Liver (tissue), 9 donors: Measurements from ENCODE around the gene ULK4. TPM values are rescaled to one million over a fixed set of nuclear protein-coding genes. Genes with fewer than 3 reads are reported as not detected.

Source experiments
- DNase-seq: peaks from one replicate; pipeline ENCODE4 v3.0.0-alpha.2; 2017; ENCODE audit warnings: low spot score
- H3K27ac ChIP-seq, 2 donors: one replicate each; pipeline ENCODE4 v1.7.0; 2013; ENCODE audit warnings: inconsistent platforms in 2 of 2, low read length in 2 of 2, control low read depth in 1 of 2, low read depth in 1 of 2, mild to moderate bottlenecking in 1 of 2
- H3K27me3 ChIP-seq, 4 donors: one replicate each; pipeline versions ENCODE4 v1.6.1 to v1.7.0; 2013; ENCODE audit warnings: low read length in 3 of 4, inconsistent platforms in 1 of 4, mild to moderate bottlenecking in 1 of 4, moderate library complexity in 1 of 4; ENCODE audit not compliant: control insufficient read depth in 4 of 4, insufficient read depth in 4 of 4
- H3K36me3 ChIP-seq, 4 donors: one replicate each; pipeline versions ENCODE4 v1.6.1 to v1.7.0; 2013; ENCODE audit warnings: low read length in 3 of 4, mild to moderate bottlenecking in 3 of 4, low read depth in 1 of 4, moderate library complexity in 1 of 4; ENCODE audit not compliant: control insufficient read depth in 4 of 4, insufficient read depth in 3 of 4
- H3K4me1 ChIP-seq, 4 donors: one replicate each; pipeline versions ENCODE4 v1.6.1 to v1.7.0; 2013; ENCODE audit warnings: low read length in 3 of 4, mild to moderate bottlenecking in 3 of 4, moderate library complexity in 1 of 4; ENCODE audit not compliant: control insufficient read depth in 4 of 4, insufficient read depth in 4 of 4
- H3K4me3 ChIP-seq, 3 donors: one replicate each; pipeline versions ENCODE4 v1.6.1 to v1.7.0; 2013; ENCODE audit warnings: low read length in 3 of 3, control low read depth in 1 of 3, low read depth in 1 of 3, mild to moderate bottlenecking in 1 of 3
- H3K9ac ChIP-seq, 2 donors: one replicate each; pipeline ENCODE4 v1.7.0; 2013; ENCODE audit warnings: low read length in 2 of 2, mild to moderate bottlenecking in 2 of 2, moderate library complexity in 2 of 2, control low read depth in 1 of 2, low read depth in 1 of 2
- H3K9me3 ChIP-seq, 4 donors: one replicate each; pipeline versions ENCODE4 v1.6.1 to v1.7.0; 2013; ENCODE audit warnings: low read length in 3 of 4; ENCODE audit not compliant: control insufficient read depth in 4 of 4
- CTCF ChIP-seq: fragments of 150-350 bp; IDR thresholded peaks from 2 replicates; pipeline ENCODE4 v1.5.1; 2017; ENCODE audit warnings: improper control_type of control experiment, low read depth, low read length; ENCODE audit not compliant: missing input control
- EGR1 ChIP-seq, 2 donors: IDR thresholded peaks; 2 replicates each; pipeline ENCODE4 v1.6.1; 2016 to 2018; ENCODE audit warnings: antibody characterized with exemption in 2 of 2, low read depth in 2 of 2
- FOXA1 ChIP-seq: IDR thresholded peaks from 2 replicates; pipeline ENCODE4 v1.6.1; 2016; ENCODE audit warnings: antibody characterized with exemption
- FOXA2 ChIP-seq: IDR thresholded peaks from 2 replicates; pipeline ENCODE4 v1.6.1; 2016; ENCODE audit warnings: antibody characterized with exemption
- HNF4A ChIP-seq, 2 donors: conservative IDR thresholded peaks; 2 replicates each; pipeline ENCODE4 v1.6.1; 2016; ENCODE audit warnings: antibody characterized with exemption in 2 of 2, mild to moderate bottlenecking in 2 of 2
- RAD21 ChIP-seq, 2 donors: IDR thresholded peaks; 2 replicates each; pipeline ENCODE4 v1.6.1; 2016; ENCODE audit warnings: antibody characterized with exemption in 2 of 2, mild to moderate bottlenecking in 2 of 2
- REST ChIP-seq: IDR thresholded peaks from 2 replicates; pipeline ENCODE4 v1.6.1; 2016; ENCODE audit warnings: antibody characterized with exemption, mild to moderate bottlenecking
- RXRA ChIP-seq, 2 donors: IDR thresholded peaks; 2 replicates each; pipeline ENCODE4 v1.6.1; 2017 to 2018; ENCODE audit warnings: antibody characterized with exemption in 2 of 2, mild to moderate bottlenecking in 1 of 2
- SP1 ChIP-seq: IDR thresholded peaks from 2 replicates; pipeline ENCODE4 v1.6.1; 2018; ENCODE audit warnings: antibody characterized with exemption, mild to moderate bottlenecking
- TAF1 ChIP-seq: conservative IDR thresholded peaks from 2 replicates; pipeline ENCODE4 v1.6.1; 2016; ENCODE audit warnings: antibody characterized with exemption, mild to moderate bottlenecking
- YY1 ChIP-seq: IDR thresholded peaks from 2 replicates; pipeline ENCODE4 v1.6.1; 2016; ENCODE audit warnings: antibody characterized with exemption, mild to moderate bottlenecking
- WGBS: extraction: QIAGEN DNeasy Blood & Tissue Kit; methylation state at CpG from one replicate; pipeline ENCODE4 v1.1.7; 2013; 5-methylcytosine and 5-hydroxymethylcytosine counted together
- polyA plus RNA-seq, 2 donors: library from polyadenylated mRNA; stranded (reverse) in 1 of 2; unstranded in 1 of 2; fragments of 200-250 nt in 1 of 2; fragments of >200 nt in 1 of 2; fragmentation: Nextera tagmentation in 1 of 2; extraction: Ambion mirVana in 1 of 2; gene quantifications; one replicate each; pipeline versions ENCODE4 v1.2.1 to v1.2.3, GENCODE V29; 2013 to 2015
- total RNA-seq, 2 donors: library from RNA; depleted of rRNA; stranded (reverse); fragments of >200 nt; gene quantifications; one replicate each; pipeline ENCODE4 v1.2.3, GENCODE V29; 2014
- TF ChIP-seq, protein P1 (sequence below): IDR thresholded peaks from 2 replicates; pipeline ENCODE4 v1.6.1; 2016; ENCODE audit warnings: antibody characterized with exemption
- donor health status: healthy.
- donor health status: healthy.
- donor health status: healthy.
- donor health status: healthy.
- donor health status: healthy.

The ULK4 gene
- total and polyA plus RNA-seq, 4 donors = 1.1 to 11.5 (median 3.2) TPM

DNA sequence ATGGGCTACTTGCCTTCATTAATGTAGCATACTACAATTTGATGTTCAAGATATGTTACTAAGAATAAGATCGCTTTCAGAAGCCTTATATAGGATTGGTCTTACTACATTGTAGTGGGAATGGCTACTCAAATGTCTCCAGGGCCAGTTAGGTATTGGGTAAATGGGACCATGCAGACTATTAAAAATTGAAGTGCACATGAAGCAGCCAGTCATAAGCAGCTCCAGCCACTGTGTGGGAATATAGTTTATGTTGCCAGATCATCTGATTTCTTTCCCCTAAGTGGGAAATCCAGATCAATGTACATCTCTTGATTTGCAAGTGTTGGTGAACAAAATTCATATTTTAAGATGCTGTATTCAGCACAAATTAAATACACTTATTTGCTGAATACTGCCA is 757.5 kb downstream of the ULK4 start:
- no peak overlapping the region for H3K9ac ChIP-seq
- H3K36me3 ChIP-seq = no peaks in the 10 kb centered on the region
- H3K4me1 ChIP-seq = peaks cover 9 to 56% (median 34%) of the 10 kb centered on the region in 4 donors
- TF ChIP-seq HNF4A (conservative IDR thresholded peaks at IDR 0.05) = no peak
- TF ChIP-seq SP1 = no peak
- TF ChIP-seq TAF1 = no peak
- TF ChIP-seq RAD21 (IDR thresholded peaks at IDR 0.05) = no peak
- TF ChIP-seq FOXA2 = no peak
- no peak for TF ChIP-seq RXRA (IDR thresholded peaks at IDR 0.05)
- no peak for TF ChIP-seq YY1
- TF ChIP-seq, protein P1, sequence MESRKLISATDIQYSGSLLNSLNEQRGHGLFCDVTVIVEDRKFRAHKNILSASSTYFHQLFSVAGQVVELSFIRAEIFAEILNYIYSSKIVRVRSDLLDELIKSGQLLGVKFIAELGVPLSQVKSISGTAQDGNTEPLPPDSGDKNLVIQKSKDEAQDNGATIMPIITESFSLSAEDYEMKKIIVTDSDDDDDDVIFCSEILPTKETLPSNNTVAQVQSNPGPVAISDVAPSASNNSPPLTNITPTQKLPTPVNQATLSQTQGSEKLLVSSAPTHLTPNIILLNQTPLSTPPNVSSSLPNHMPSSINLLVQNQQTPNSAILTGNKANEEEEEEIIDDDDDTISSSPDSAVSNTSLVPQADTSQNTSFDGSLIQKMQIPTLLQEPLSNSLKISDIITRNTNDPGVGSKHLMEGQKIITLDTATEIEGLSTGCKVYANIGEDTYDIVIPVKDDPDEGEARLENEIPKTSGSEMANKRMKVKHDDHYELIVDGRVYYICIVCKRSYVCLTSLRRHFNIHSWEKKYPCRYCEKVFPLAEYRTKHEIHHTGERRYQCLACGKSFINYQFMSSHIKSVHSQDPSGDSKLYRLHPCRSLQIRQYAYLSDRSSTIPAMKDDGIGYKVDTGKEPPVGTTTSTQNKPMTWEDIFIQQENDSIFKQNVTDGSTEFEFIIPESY = no peak
- TF ChIP-seq FOXA1 = no peak
- no peak for TF ChIP-seq CTCF
- TF ChIP-seq REST = no peak
- no peak for TF ChIP-seq EGR1 (IDR thresholded peaks at IDR 0.05; ENCODE audit: low read depth in 2 of 2)
- no peak overlapping the region for H3K4me3 ChIP-seq
- no peaks in the 10 kb centered on the region for H3K27me3 ChIP-seq
- DNase-seq = no peak
- 96% methylated on average over 1 of the region's 1 CpG for WGBS
- no peak overlapping the region for H3K27ac ChIP-seq
- H3K9me3 ChIP-seq = no peaks in the 10 kb centered on the region

GRCh38 chr3:41202834-41203345 is 759.0 kb downstream of the ULK4 start:
- Histone ChIP-seq H3K36me3 (no peaks in the 10 kb centered on the region), H3K27ac (no peak overlapping the region), H3K4me3 (no peak overlapping the region), H3K9ac (no peak overlapping the region), H3K9me3 (no peaks in the 10 kb centered on the region), H3K4me1 (peaks cover 6 to 50% (median 34%) of the 10 kb centered on the region in 4 donors), H3K27me3 (no peaks in the 10 kb centered on the region)
- peak; percentile 18 for TF ChIP-seq CTCF
- no peak for TF ChIP-seq EGR1 (IDR thresholded peaks at IDR 0.05; ENCODE audit: low read depth in 2 of 2)
- TF ChIP-seq RAD21 (IDR thresholded peaks at IDR 0.05) = peak; percentile 51 to 69
- TF ChIP-seq RXRA (IDR thresholded peaks at IDR 0.05) = peak in 1 of 2 donors; percentile 7
- no peak for DNase-seq
